ENCODE data around the gene KCND2.

KCND2 gene

GRCh38 chr7:120645966-120646365 is 373.0 kb downstream of the KCND2 start:
- DNase-seq (ENCODE audit: low read depth): no peak
- TF ChIP-seq, protein P1, sequence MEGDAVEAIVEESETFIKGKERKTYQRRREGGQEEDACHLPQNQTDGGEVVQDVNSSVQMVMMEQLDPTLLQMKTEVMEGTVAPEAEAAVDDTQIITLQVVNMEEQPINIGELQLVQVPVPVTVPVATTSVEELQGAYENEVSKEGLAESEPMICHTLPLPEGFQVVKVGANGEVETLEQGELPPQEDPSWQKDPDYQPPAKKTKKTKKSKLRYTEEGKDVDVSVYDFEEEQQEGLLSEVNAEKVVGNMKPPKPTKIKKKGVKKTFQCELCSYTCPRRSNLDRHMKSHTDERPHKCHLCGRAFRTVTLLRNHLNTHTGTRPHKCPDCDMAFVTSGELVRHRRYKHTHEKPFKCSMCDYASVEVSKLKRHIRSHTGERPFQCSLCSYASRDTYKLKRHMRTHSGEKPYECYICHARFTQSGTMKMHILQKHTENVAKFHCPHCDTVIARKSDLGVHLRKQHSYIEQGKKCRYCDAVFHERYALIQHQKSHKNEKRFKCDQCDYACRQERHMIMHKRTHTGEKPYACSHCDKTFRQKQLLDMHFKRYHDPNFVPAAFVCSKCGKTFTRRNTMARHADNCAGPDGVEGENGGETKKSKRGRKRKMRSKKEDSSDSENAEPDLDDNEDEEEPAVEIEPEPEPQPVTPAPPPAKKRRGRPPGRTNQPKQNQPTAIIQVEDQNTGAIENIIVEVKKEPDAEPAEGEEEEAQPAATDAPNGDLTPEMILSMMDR (IDR thresholded peaks at IDR 0.05; ENCODE audit: control insufficient read depth, extremely low read depth, insufficient read depth): no peak
- no peak overlapping the region for H3K4me3 ChIP-seq (ENCODE audit: low read depth, low read length)

DNA sequence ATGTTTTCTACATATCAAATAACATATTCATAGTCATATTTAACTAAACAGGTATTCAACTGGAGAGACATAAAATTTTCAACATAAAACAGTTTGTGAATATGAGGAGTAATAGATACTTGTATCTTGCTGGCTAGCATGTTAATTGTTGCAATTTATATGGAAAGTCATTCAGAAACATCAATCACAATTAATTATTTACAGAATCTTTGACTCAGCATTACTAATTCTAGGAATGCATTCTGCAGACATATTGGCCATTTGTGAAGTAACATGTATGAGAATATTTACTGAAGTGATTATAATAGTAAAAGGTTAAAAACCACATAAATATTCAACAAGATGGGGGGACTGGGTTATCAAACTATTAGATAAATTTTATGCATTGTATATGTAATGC is 381.3 kb downstream of the KCND2 start:
- TF ChIP-seq, protein P1 (IDR thresholded peaks at IDR 0.05; ENCODE audit: control insufficient read depth, extremely low read depth, insufficient read depth): no peak
- no peak for DNase-seq (ENCODE audit: low read depth)
- peak overlapping the region; percentile 17; the same call in 1 of the 2 replicates for H3K4me3 ChIP-seq (ENCODE audit: low read depth, low read length)

DNA sequence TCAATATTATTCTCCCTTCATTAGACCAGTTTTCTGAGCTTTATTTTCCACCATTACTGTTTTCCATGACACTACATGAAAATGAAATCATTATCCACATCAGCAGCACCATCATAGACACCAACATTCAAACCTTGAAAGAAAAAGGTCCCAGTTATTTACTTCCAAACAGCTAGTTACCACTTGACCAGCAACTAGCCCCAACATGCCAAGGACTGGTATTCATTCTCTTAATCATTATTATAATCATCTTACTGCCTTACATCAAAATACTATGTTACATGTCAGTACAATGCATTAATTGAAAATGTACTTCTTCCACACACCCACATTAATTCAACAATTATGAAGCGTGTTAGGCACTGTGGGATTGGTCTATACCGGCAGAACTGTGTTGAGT is 385.5 kb downstream of the KCND2 start:
- TF ChIP-seq, protein P1 (IDR thresholded peaks at IDR 0.05; ENCODE audit: control insufficient read depth, extremely low read depth, insufficient read depth): no peak
- H3K4me3 ChIP-seq (ENCODE audit: low read depth, low read length): no peak overlapping the region
- no peak for DNase-seq (ENCODE audit: low read depth)

DNA sequence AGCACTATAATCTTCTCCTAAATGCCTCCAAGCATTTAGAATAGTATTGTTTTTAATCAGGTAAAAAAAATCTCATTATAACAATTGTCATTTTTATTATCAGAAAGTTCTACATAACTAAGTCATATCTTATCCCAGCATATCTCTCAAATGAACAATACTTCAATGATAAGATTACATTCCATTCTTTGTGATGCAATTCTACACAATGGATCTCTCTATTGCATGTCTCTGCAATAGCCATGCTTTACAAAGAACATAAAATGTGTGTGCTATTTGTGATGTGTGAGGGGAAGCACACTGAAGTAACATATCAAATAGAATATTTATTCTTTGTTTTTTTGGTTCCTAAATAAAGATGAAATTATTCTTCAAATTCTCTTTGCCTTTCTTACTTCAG is 389.3 kb downstream of the KCND2 start:
- TF ChIP-seq, protein P1 (IDR thresholded peaks at IDR 0.05; ENCODE audit: control insufficient read depth, extremely low read depth, insufficient read depth): no peak
- no peak overlapping the region for H3K4me3 ChIP-seq (ENCODE audit: low read depth, low read length)
- no peak for DNase-seq (ENCODE audit: low read depth)

GRCh38 chr7:120665068-120665467 is 392.1 kb downstream of the KCND2 start:
- H3K4me3 ChIP-seq (ENCODE audit: low read depth, low read length): no peak overlapping the region
- TF ChIP-seq, protein P1 (IDR thresholded peaks at IDR 0.05; ENCODE audit: control insufficient read depth, extremely low read depth, insufficient read depth): no peak
- no peak for DNase-seq (ENCODE audit: low read depth)

DNA sequence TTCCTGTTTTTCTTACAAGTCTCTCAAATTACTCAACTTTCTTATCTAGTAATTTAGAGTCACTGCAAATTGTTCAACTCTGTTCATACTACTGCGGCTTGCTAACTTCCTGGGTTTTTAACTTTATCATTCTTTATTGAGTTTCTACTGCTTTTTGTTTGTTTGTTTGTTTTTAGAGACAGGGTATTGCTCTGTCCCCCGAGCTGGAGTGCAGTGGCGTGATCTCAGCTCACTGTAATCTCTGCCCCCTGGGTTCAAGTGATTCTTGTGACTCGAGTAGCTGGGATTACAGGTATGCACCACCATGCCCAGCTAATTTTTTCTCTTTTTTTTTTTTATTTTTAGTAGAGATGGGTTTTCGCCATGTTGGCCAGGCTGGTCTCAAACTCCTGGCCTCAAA is 402.1 kb downstream of the KCND2 start:
- no peak overlapping the region for H3K4me3 ChIP-seq (ENCODE audit: low read depth, low read length)
- TF ChIP-seq, protein P1 (IDR thresholded peaks at IDR 0.05; ENCODE audit: control insufficient read depth, extremely low read depth, insufficient read depth): no peak
- DNase-seq (ENCODE audit: low read depth): no peak

DNA sequence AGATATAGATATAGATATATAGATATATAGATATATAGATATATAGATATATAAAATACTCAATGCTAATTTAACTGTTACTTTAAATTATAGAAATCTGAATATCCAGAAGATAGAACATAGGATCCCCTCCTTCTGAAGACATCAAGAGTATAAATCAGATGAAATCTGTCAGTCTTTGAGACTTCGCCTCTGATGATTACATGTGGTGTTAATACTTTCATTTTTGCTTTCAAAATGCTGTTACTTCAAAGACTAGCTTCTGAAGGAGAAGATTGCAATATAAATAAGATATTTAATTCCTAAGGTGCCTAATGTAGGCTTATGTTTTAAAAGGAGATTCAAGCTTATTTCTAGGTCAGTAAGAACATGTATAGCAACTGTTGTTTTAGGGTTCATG is 404.6 kb downstream of the KCND2 start:
- TF ChIP-seq, protein P1 (IDR thresholded peaks at IDR 0.05; ENCODE audit: control insufficient read depth, extremely low read depth, insufficient read depth): no peak
- H3K4me3 ChIP-seq (ENCODE audit: low read depth, low read length): no peak overlapping the region
- DNase-seq (ENCODE audit: low read depth): no peak

Data from LNCaP clone FGC (cell line).